ENCODE results near the gene AQP2.

The AQP2 gene, protein sequence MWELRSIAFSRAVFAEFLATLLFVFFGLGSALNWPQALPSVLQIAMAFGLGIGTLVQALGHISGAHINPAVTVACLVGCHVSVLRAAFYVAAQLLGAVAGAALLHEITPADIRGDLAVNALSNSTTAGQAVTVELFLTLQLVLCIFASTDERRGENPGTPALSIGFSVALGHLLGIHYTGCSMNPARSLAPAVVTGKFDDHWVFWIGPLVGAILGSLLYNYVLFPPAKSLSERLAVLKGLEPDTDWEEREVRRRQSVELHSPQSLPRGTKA

DNA sequence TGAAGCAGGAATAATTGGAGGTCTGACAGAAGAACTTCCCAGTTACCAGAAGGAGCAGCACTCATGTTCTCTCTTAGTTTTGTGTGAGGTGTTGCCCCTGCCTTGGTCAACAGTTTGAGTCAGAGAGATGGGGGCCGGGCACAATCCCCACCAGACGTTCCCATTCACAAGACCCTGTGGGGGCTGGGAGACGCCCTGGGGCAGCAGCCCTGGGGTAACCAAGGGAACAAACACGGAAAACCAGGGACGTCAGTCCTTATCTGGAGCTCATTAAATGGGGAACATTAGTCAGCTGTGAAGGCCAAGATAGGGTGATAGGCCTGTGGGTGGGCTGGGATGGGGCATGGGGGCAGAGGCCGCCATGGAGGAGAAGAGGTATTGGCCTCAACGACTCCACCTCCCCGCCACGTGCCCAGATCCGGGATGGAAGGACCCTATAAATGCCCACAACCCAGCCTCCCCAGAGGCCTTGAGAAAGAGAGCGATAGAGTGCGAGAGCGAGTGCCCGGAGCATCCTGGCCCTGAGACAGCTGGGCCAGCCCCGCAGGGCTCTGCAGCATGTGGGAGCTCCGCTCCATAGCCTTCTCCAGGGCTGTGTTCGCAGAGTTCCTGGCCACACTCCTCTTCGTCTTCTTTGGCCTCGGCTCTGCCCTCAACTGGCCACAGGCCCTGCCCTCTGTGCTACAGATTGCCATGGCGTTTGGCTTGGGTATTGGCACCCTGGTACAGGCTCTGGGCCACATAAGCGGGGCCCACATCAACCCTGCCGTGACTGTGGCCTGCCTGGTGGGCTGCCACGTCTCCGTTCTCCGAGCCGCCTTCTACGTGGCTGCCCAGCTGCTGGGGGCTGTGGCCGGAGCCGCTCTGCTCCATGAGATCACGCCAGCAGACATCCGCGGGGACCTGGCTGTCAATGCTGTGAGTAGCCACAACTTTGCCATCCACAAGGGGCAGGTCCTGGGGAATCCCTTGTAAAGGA is at the start of gene AQP2:
Gene AQP2, plus strand, starts transcription at position 465 of the 979 bp plus-strand sequence. Its CDS starts 94 bp downstream, at position 559.
- FAIRE-seq: no peak

DNA sequence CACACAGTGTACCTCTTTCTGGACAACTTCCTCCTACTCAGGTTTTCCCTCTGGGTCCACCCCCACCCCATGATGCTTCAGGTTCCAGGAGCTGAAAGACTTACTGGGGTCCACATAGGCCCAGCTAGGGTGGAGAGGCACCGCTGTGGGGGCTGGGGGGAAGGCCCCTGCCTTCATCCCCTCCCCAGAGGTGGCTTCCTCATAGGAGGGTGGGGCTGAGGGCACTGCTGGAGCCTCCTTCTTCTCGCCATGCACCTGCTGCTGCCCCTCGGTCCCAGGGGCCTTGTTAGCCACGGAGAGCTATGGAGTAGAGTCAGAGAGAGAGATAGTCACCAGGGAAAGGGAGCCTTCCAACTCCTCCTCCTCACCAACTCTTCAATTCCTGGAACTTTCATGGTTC is 49.5 kb upstream of the AQP2 start:
- DNase-seq (ENCODE audit: insufficient read length, low spot score): no peak
- FAIRE-seq: no peak

More for the DNA sequence above, at the start of gene AQP2:
- DNase-seq (ENCODE audit: insufficient read length, low spot score): no peak

DNA sequence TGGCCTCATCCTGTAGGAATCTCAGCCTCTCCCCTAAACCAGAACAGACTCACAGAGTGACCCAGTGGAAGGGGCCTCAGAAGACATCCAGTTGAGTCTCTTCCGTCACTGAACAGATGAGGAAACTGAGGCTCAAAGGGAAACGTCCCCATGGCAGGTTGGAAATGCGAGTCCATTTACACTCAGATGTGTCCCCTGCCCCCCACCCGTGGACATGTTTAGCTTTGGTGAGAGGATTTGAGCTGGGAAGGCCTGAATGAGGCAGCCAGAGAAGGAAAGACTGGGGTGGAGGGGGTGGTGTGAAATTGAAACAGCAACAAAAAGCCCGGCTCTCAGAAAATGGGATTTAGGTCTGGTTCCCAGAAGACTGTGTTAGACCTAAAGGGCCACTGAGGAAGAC is 48.6 kb upstream of the AQP2 start:
- FAIRE-seq: no peak
- no peak for DNase-seq (ENCODE audit: insufficient read length, low spot score)

DNA sequence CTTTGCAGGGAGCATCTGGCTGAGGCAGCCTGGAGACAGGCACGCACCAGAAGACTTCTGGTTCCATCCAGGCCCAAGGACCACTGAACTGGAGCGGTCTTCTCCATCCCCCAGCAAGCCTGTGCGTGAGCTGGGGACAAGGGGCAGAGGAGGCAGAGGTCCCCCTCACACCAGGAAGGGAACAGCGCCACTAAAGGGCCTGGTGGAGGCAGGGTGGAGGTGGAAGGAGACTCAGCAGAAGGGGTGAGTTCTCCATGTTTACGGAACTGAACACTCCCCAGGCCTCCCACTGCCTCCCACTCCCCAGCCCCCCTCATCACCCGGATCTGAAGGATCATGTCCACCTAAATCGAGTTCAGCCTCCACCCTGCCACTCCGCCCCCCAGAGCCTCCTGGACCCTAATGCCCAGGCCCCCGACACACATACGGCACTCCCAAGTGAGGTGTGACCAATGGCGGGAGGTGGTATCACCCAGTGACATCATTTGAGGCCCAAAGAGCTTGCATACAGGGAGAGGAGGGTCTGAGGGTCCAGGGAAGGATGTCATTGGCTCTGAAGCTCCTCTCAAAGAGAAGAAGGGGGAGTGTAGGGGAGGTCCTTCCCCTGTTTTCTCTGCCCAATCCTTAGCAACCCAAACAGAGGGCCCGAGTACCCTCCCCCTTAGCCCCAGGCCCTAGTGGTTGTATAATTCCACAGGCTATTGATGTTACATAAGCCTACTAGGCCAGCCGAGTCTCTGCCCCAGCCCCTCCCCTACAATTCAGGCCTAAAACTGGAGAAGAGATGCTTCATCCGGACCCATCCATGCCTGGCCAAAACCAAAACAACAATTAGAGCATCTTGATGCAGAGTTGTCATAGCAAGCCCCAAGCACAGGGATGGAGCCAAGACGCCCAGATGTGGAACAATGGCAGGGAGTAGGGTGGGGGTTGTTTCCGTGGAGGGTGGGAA is 47.9 kb upstream of the AQP2 start:
- DNase-seq (ENCODE audit: insufficient read length, low spot score) (no peak), FAIRE-seq (no peak)

DNA sequence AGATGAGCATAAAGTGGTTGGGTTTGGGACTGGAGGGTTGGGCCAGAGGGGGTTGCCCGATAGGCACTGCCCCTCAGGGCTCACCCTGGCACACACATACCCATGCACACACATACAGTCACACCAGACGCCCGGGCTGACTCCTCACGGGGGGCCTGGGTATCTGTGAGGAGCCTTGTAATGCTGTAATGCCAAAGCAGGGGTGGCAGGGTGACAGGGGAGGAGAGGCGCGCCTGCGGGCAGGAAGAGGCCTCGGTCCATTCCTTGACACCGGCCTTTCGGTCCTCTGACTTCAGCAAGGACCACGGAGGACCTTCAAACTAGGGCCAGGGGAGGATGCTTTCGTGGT is 47.2 kb upstream of the AQP2 start:
- DNase-seq (ENCODE audit: insufficient read length, low spot score) (no peak), FAIRE-seq (no peak)

DNA sequence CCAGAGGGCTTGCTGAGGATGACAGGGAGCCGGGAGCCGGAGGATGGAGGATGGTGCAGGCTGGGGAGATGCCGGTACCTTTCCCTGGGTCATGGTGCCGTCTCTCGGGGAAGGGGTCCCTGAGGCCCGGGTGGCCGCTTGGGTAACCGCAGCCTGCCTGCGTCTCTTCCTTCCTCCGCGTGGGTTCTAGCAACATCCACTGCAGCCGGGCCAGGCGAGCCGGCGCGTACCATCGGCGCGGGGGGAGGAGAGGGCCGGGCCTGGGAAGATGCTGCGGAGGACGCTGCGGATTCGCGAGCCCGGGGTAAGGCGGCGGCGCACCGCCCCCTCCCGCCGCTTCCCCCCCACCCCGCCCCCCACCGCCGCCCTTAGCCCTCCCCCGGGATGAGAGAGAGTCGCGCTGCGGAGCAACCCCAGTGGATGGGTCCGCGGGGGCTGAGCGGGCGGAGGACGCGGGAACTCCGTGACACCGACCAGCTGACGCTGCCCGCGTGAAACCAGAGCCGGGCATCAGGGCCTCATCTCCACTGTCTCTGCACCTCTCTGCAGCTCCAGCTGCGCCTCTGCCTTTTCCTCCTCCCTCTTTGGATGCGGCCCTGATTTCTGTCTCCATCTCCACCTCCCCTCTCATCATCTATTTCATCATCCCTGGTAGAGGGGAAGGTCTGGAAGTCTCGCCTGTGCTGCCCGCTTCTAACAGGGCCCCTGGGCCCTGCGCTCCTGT is 46.7 kb upstream of the AQP2 start, which contains the start of gene FAIM2:
Gene FAIM2, minus strand, starts transcription at position 201 of the 724 bp plus-strand sequence. Its CDS starts 108 bp downstream, at position 93.
- DNase-seq (ENCODE audit: insufficient read length, low spot score) (no peak), FAIRE-seq (peak; percentile 42)

DNA sequence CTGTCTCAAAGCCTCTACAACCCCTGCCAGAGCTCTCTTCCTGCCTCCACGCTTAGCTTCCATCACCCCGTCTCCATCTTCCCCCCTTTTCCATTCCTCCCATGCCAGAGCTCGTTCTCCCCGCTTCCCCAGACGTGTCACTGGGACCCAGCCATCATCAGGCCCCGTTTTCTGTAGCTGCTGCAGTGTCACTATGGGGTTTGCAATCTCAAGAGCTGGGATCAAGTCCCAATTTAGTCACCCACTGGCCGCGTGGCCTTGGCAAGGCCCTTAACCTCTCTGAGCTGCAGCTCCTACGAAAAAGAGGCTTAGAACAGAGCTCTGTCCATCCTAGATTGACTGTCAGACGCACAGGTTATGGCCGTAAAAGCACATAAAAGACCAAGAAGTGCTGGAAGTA is 45.9 kb upstream of the AQP2 start:
- no peak for DNase-seq (ENCODE audit: insufficient read length, low spot score)
- no peak for FAIRE-seq

DNA sequence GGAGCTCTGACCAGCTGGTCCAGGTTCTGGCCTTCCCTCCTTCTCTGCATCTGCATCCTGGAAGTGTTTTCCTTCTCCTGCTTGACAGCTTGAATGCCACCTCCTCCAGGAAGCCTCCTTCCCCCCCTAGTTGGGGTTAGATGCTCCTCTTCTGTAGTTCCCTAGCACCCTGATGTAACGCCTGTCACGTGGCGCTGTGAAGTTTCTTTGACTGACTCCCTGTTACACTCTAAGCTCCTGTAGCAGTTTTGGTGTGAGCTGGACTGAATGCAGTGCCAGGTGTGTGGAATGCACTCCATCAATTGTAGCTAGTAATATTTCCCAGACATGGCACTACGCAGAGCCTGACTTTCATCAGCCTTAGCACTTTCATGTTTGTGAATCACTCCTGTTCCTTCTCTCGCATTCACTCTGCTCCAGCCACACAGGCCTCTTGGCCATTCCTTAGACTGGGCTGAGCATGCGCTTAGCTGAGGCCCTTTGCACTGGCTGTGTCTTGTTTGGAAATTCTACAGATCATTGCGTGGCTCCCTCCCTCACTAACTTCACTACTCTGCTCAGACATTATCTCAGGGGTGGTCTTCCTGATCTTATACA is 44.7 kb upstream of the AQP2 start:
- DNase-seq (ENCODE audit: insufficient read length, low spot score) (no peak), FAIRE-seq (no peak)

DNA sequence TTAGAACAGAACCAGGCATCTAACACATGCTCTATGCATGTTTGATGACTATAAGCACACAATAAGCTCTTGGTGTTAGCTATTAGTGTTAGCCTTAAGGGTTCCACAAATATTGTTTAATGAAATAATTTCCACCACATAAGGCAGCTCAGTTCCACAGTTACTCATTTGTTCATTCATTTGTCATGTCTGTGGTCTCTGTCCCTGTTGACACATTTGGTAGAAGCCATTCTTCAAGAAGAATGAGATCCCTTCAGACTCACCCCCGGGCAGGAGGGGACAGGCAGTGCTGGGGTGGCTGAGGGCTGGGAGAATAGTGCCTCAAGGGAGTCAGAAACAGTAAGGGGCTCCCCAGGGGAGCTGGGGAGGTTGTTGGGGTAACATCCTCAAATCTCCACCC is 43.2 kb upstream of the AQP2 start:
- FAIRE-seq (no peak), DNase-seq (ENCODE audit: insufficient read length, low spot score) (no peak)

DNA sequence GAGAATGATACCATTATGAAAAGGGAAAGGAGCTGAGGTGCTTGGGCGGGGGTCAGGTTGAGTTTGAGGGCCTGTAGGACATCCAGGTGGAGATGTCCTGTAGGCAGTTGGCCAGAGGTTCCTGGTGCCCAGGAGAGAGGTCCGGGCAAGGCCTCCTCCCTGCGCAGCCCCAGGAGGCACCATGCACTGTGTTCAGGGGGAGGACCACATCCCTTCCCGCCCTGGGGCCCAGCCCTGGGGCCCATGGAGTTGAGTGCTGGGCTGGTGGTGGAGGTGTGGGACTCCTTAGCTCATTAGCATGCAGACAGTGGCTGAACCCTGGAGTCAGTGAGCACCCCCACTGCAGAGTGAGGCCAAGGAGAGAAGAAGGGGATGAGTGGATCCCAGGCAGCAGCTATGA is 41.2 kb upstream of the AQP2 start:
- no peak for FAIRE-seq

DNA sequence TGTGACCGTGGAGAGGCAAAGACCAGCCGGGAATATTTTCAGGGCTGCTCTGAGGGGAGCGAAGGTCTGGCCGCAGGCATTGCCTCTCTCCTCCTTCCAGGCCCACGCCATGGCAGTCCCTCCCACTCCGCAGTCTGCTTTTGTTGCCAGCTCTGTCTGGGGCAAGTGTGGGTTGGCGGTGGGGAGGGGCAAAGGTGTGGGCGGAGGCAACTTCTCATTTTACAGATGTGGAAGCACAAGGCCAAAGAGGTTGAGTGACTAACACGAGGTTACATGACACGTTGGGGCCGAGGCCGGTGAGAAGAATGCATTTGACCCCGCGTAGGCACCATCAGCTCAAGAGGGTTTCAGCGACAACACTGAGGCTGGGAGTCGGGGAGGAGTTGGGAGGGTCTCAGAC is 40.7 kb upstream of the AQP2 start:
- FAIRE-seq: peak; percentile 44

More for the DNA sequence above, 41.2 kb upstream of the AQP2 start:
- no peak for DNase-seq (ENCODE audit: insufficient read length, low spot score)

DNA sequence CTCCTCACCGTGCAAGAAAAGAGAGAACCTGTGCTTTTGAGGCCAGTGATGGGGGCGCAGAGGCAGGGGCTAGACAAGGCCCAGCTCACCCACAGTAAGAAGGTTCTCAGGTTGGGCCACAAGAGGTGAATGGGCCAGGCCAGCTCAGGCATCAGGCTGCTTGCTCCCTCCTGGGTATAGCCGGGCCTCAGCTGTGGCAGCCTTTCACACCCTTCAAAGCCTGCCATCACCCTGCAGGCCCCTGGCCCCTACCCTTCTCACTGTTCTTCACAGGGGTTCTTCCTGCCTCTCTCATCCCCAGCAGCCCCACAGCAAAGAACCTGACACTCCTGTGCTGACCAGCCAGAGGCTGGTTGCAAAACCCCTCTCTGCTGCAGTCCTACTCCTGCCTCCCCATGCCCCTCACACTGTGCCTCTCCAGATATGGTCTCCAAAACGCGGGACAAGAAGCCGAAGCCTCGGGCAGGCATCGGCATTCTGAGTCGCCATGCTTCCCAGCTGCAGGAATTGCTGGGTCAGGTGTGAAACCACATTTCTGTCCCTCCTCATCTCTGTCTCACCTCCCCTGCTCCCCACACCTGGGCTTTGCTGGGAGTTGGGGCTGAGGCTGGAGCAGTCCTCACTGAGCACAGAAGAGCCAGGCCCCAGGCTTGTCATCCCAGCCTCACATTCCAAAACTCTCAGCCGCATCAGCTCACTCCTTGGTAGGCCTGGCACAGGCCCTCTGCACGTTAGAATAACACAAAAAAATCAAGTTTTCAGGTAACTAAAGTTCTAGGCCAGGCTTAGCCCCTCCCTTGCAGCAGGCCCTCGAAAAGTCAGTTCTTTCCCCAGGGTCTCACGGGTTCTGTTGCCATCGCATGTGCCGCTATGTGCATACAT is 40.0 kb upstream of the AQP2 start:
- FAIRE-seq (no peak), DNase-seq (ENCODE audit: insufficient read length, low spot score) (no peak)

More for the DNA sequence above, 40.7 kb upstream of the AQP2 start:
- peak; percentile 29 for DNase-seq (ENCODE audit: insufficient read length, low spot score)

DNA sequence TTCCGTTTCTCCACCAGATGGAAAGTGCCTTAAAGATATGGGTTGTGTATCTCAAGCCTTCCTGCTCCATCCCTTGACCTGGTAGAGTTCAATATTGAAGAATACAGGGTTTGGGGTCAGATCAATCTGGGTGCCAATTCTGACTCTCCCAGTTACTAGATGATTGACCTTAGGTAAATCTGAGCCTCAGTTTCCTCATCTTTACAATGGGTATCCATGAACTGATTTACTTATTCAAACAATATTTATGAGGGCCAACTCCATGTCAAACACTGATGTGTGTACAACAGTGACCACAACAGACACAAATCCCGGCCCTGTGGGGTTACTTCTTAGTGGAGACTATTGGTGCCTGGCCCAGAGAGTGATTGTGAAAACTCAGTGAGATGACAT is 39.3 kb upstream of the AQP2 start:
- FAIRE-seq: no peak
- DNase-seq (ENCODE audit: insufficient read length, low spot score): no peak

DNA sequence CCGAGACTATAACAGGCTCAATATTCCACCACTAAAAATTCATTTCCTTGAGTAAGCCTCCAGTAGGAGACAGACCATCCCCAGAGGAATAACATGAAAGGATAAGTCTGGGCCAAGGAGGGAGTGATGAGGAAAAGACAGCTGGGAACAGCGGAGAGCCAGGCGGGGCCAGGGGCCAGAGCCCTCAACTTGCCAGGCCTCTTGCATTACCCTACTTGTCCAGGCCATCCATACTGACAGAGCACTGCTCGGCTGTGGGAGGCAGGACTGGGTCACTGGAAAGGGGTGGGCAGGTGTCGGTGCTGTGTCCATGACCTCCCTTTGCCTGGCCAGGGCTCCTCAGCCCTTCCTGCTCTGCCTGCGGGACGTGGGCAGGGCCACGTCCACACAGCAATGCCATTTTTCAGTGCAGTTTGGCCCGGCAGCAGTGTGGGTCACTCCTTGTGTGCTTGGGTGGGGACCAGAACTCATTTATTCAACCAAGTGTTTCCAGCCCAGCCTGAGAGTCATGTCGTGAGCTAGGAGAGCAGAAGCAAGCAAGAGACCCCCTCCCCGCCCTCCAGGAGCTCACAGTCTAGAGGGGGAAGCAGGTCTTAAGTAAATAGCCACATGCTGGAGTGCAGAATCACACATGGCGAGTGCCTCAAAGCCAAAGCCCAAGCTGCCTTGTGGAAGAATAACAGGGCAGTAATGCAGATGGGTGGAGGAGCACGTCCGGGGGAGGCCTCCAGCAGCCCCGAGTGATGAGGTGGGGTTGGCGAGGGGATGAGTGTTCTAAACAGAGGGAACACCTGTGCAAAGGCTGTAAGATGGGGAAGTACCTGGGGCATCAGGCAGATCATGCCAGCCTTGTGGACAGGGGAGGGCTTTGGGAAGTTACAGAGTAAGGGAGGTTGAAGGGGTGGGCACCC is 37.9 kb upstream of the AQP2 start:
- FAIRE-seq (no peak), DNase-seq (ENCODE audit: insufficient read length, low spot score) (no peak)

DNA sequence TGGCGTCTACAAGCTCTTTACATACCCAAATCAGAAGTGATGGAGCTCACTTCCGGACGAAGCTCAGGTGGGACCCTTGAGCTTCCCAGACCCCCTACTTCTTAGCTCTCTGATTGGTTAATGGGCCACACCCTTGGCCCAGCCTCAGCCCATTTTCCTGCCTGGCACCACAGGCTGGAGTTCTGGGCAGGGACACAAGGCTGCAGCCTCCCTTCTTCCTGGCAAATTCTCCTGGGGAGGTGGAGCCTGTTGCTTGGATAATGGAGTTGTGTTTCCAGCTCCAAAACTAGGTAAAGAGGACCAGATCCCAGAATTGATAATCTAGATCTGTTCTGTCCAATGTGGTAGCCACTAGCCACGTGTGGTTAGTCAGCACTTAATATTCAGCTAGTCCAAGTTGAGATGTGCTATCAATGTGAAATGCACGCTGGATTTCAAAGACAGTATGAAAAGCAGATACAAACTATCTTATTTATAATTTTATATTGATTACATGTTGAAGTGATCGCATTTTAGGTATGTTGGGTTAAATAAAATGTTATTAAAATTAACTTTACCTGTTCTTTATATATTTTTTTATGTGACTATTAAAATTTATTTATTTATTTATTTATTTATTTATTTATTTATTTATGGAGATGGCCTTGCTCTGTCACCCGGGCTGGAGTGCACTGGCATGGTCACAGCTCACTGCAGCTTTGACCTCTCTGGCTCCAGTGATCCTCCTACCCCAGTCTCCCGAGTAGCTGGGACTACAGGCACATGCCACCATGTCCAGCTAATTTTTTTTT is 34.2 kb upstream of the AQP2 start:
- no peak for DNase-seq (ENCODE audit: insufficient read length, low spot score)
- no peak for FAIRE-seq

DNA sequence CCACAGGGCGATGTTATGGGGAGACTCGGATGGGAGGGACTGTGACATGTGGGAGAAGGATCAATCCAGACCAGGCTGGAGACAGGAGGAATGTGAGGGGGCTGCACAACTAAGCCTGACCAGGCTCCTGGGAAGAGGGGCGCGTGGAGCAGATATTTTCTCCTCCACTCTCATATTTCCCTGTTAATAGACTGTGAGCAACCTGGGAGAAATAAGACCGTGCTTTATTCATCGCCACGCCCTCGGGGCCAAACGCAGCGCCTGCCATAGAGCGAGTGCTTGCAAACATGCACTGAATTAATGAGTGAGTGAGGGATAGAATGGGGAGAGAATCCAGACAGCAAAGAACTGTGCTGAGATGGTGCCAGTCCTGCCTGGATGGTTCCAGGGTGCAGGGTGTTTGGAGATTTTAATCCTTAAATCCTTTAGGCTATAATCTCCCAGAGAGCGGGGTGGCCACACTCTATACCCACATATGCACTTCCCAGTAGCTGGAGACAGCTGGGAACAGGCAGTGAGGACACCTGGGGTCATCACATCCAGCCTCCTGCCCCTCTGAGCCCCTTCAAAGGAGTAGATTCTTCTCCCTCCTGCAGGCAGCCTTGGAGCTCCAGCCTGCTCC is 33.3 kb upstream of the AQP2 start:
- DNase-seq (ENCODE audit: insufficient read length, low spot score) (no peak), FAIRE-seq (no peak)
